H1 (cell line): ENCODE data around the gene ATP9B. TPM values are rescaled to one million over a fixed set of nuclear protein-coding genes. Genes with fewer than 3 reads are reported as not detected.

Source experiments
- CTCF ChIA-PET: fragments of 300-600 bp; sonication (Branson Sonifier 250); formaldehyde crosslinking; loops from one replicate; lab custom pipeline; 2021; ENCODE audit not compliant: partially characterized antibody; lab: Charles Lee
- POLR2A ChIA-PET: fragments of 300-600 bp; sonication (Branson Sonifier 250); formaldehyde crosslinking; loops from one replicate; lab custom pipeline; 2021; ENCODE audit warnings: inconsistent platforms; ENCODE audit not compliant: partially characterized antibody; lab: Charles Lee
- DNase-seq, 2 experiments: peaks; one replicate each; pipeline versions ENCODE4 v3.0.0 to v3.0.0-alpha.2; 2010 to 2022; ENCODE audit warnings: low spot score in 2 of 2, low read depth in 1 of 2, mixed read lengths in 1 of 2
- FAIRE-seq: peaks from 2 replicates; lab custom pipeline; 2011; peaks lifted over from hg19 to GRCh38; lab: Jason Lieb, UNC
- H2AFZ ChIP-seq: 2 replicates; pipeline ENCODE4 v1.8.1; 2012; ENCODE audit warnings: low read length, inconsistent platforms
- H2AK5ac ChIP-seq: 2 replicates; pipeline ENCODE4 v1.6.1; 2013; ENCODE audit warnings: low read depth, low read length
- H2BK120ac ChIP-seq: replicated peaks from 2 replicates; pipeline ENCODE3; 2013; ENCODE audit warnings: low read depth, low read length, inconsistent platforms
- H2BK12ac ChIP-seq: 2 replicates; pipeline ENCODE4 v1.6.1; 2013; ENCODE audit warnings: low read depth, low read length
- H2BK15ac ChIP-seq: 2 replicates; pipeline ENCODE4 v1.6.1; 2013; ENCODE audit warnings: low read length
- H2BK20ac ChIP-seq: 2 replicates; pipeline ENCODE4 v1.6.1; 2013; ENCODE audit warnings: low read length
- H2BK5ac ChIP-seq: 2 replicates; pipeline ENCODE4 v1.6.1; 2013; ENCODE audit warnings: low read depth, low read length
- H3K14ac ChIP-seq: 2 replicates; pipeline ENCODE4 v1.6.1; 2013; ENCODE audit warnings: inconsistent platforms; ENCODE audit not compliant: insufficient read length
- H3K18ac ChIP-seq: 2 replicates; pipeline ENCODE4 v1.6.1; 2013; ENCODE audit warnings: low read length; ENCODE audit errors: extremely low read depth
- H3K23ac ChIP-seq: 2 replicates; pipeline ENCODE4 v1.6.1; 2013; ENCODE audit warnings: inconsistent platforms; ENCODE audit not compliant: insufficient read length
- H3K23me2 ChIP-seq: 2 replicates; pipeline ENCODE4 v1.6.1; 2013; ENCODE audit warnings: low read depth, low read length
- H3K27ac ChIP-seq: 2 replicates; pipeline ENCODE4 v1.6.1; 2011; ENCODE audit warnings: low read depth, low read length, inconsistent platforms
- H3K27me3 ChIP-seq, 4 experiments: replicated peaks in 1 of 4; 1 replicate in 1 of 4; 2 replicates in 3 of 4; pipeline versions ENCODE4 v1.6.1 to v1.8.1; 2011 to 2013; ENCODE audit warnings: low read length in 3 of 4, mild to moderate bottlenecking in 3 of 4, inconsistent platforms in 2 of 4, mixed read lengths in 2 of 4, moderate library complexity in 1 of 4; ENCODE audit not compliant: control insufficient read depth in 3 of 4, insufficient read depth in 3 of 4; ENCODE audit errors: extremely low read depth in 1 of 4
- H3K36me3 ChIP-seq, 4 experiments: 2 replicates each; pipeline versions ENCODE4 v1.6.1 to v1.8.1; 2011 to 2013; ENCODE audit warnings: mild to moderate bottlenecking in 4 of 4, low read length in 3 of 4, moderate library complexity in 2 of 4, control low read depth in 1 of 4, inconsistent platforms in 1 of 4; ENCODE audit not compliant: insufficient read depth in 4 of 4, control insufficient read depth in 2 of 4
- H3K4ac ChIP-seq: replicated peaks from 2 replicates; pipeline ENCODE3; 2013; ENCODE audit warnings: low read length, low read depth, mixed read lengths, inconsistent platforms; ENCODE audit not compliant: insufficient read length
- H3K4me1 ChIP-seq, 4 experiments: replicated peaks in 1 of 4; 1 replicate in 1 of 4; 2 replicates in 3 of 4; pipeline versions ENCODE4 v1.6.1 to v1.8.1; 2011 to 2013; ENCODE audit warnings: low read length in 3 of 4, inconsistent platforms in 2 of 4, mixed read lengths in 1 of 4; ENCODE audit not compliant: insufficient read depth in 4 of 4, control insufficient read depth in 3 of 4
- H3K4me2 ChIP-seq, 2 experiments: 2 replicates each; pipeline versions ENCODE4 v1.6.1 to v1.8.1; 2011 to 2013; ENCODE audit warnings: low read depth in 2 of 2, low read length in 2 of 2, control low read depth in 1 of 2, inconsistent platforms in 1 of 2, mild to moderate bottlenecking in 1 of 2; ENCODE audit not compliant: insufficient read depth in 1 of 2
- H3K4me3 ChIP-seq, 4 experiments: fragments of 200-600, 300-600 bp in 1 of 4; sonication (generic), shearing (Covaris generic), sonication (Bioruptor Twin) in 1 of 4; 2 replicates each; pipeline versions ENCODE4 v1.5.1 to v1.8.1; 2011 to 2016; ENCODE audit warnings: low read length in 4 of 4, low read depth in 3 of 4, control low read depth in 2 of 4, inconsistent platforms in 2 of 4, mild to moderate bottlenecking in 2 of 4, mixed read lengths in 1 of 4, moderate library complexity in 1 of 4; ENCODE audit not compliant: insufficient read depth in 2 of 4; ENCODE audit errors: extremely low read depth in 1 of 4
- H3K56ac ChIP-seq: replicated peaks from 2 replicates; pipeline ENCODE3; 2013; ENCODE audit warnings: low read depth, mild to moderate bottlenecking, mixed read lengths, low read length, inconsistent platforms; ENCODE audit not compliant: insufficient read length
- H3K79me1 ChIP-seq: 2 replicates; pipeline ENCODE4 v1.6.1; 2013; ENCODE audit warnings: low read depth, low read length, control low read depth
- H3K79me2 ChIP-seq, 2 experiments: 2 replicates each; pipeline versions ENCODE4 v1.6.1 to v1.8.1; 2012 to 2013; ENCODE audit warnings: low read length in 2 of 2, mild to moderate bottlenecking in 2 of 2, inconsistent platforms in 1 of 2; ENCODE audit not compliant: insufficient read depth in 2 of 2, control insufficient read depth in 1 of 2
- H3K9ac ChIP-seq, 4 experiments: replicated peaks in 1 of 4; 1 replicate in 1 of 4; 2 replicates in 3 of 4; pipeline versions ENCODE4 v1.6.1 to v1.8.1; 2011 to 2013; ENCODE audit warnings: low read depth in 3 of 4, low read length in 3 of 4, control low read depth in 2 of 4, mild to moderate bottlenecking in 2 of 4, moderate library complexity in 2 of 4, inconsistent platforms in 1 of 4; ENCODE audit errors: extremely low read depth in 1 of 4
- H3K9me3 ChIP-seq, 2 experiments: 2 replicates each; pipeline versions ENCODE4 v1.6.1 to v1.8.1; 2012 to 2013; ENCODE audit warnings: mild to moderate bottlenecking in 2 of 2, moderate library complexity in 2 of 2, control low read depth in 1 of 2, inconsistent platforms in 1 of 2, low read depth in 1 of 2, low read length in 1 of 2, mixed read lengths in 1 of 2; ENCODE audit not compliant: insufficient read depth in 2 of 2
- H4K20me1 ChIP-seq, 2 experiments: replicated peaks in 1 of 2; 2 replicates each; pipeline versions ENCODE3 to v1.8.1; 2011 to 2013; ENCODE audit warnings: inconsistent platforms in 2 of 2, low read length in 2 of 2, mild to moderate bottlenecking in 1 of 2; ENCODE audit not compliant: insufficient read depth in 2 of 2, control insufficient read depth in 1 of 2
- H4K5ac ChIP-seq: 2 replicates; pipeline ENCODE4 v1.6.1; 2013; ENCODE audit warnings: low read length, low read depth, mixed read lengths, inconsistent platforms; ENCODE audit not compliant: insufficient read length
- H4K8ac ChIP-seq: 2 replicates; pipeline ENCODE4 v1.8.0; 2013; ENCODE audit warnings: mild to moderate bottlenecking, moderate library complexity, low read length, inconsistent platforms; ENCODE audit not compliant: insufficient read depth; ENCODE audit errors: extremely low read depth
- H4K91ac ChIP-seq: replicated peaks from 2 replicates; pipeline ENCODE3; 2013; ENCODE audit warnings: low read length, mixed read lengths, inconsistent platforms; ENCODE audit not compliant: insufficient read length
- CEBPB ChIP-seq: IDR thresholded peaks from 2 replicates; pipeline ENCODE4 v1.6.1; 2012; ENCODE audit warnings: low read depth, low read length
- EGR1 ChIP-seq: IDR thresholded peaks from 2 replicates; pipeline ENCODE4 v1.6.1; 2011; ENCODE audit warnings: low read depth, low read length, borderline replicate concordance
- EP300 ChIP-seq, 2 experiments: IDR thresholded peaks; 1 replicate in 1 of 2; 2 replicates in 1 of 2; pipeline ENCODE4 v1.6.1; 2011 to 2012; ENCODE audit warnings: low read depth in 2 of 2, low read length in 2 of 2, mild to moderate bottlenecking in 2 of 2, borderline replicate concordance in 1 of 2, inconsistent platforms in 1 of 2, moderate library complexity in 1 of 2
- GTF2F1 ChIP-seq: IDR thresholded peaks from 2 replicates; pipeline ENCODE4 v1.6.1; 2012; ENCODE audit warnings: low read depth, low read length, improper control_type of control experiment, borderline replicate concordance
- JUND ChIP-seq: IDR thresholded peaks from 2 replicates; pipeline ENCODE4 v1.6.1; 2011; ENCODE audit warnings: mild to moderate bottlenecking, improper control_type of control experiment, low read length
- POLR2A ChIP-seq, 2 experiments: IDR thresholded peaks; 1 replicate in 1 of 2; 2 replicates in 1 of 2; pipeline ENCODE4 v1.6.1; 2011; ENCODE audit warnings: low read depth in 2 of 2, low read length in 2 of 2, mild to moderate bottlenecking in 2 of 2; ENCODE audit errors: control extremely low read depth in 1 of 2
- RBBP5 ChIP-seq: IDR thresholded peaks from 2 replicates; pipeline ENCODE4 v1.7.1; 2012; ENCODE audit warnings: low read depth, mild to moderate bottlenecking, inconsistent platforms, low read length, moderate library complexity, borderline replicate concordance
- RFX5 ChIP-seq: IDR thresholded peaks from 2 replicates; pipeline ENCODE4 v1.6.1; 2011; ENCODE audit warnings: low read depth, low read length, improper control_type of control experiment, borderline replicate concordance
- RXRA ChIP-seq: IDR thresholded peaks from 2 replicates; pipeline ENCODE4 v1.6.1; 2011; ENCODE audit warnings: low read depth, mild to moderate bottlenecking, low read length, moderate library complexity; ENCODE audit not compliant: insufficient read depth
- WGBS, 2 experiments: shearing (Covaris generic) in 1 of 2; methylation state at CpG; one replicate each; pipeline versions ENCODE4 v1.1.6 to v1.1.7; 2013 to 2015; ENCODE audit warnings: low lambda C conversion rate in 2 of 2, mixed read lengths in 2 of 2, inconsistent platforms in 1 of 2, low coverage in 1 of 2, missing lambda C conversion rate in 1 of 2; ENCODE audit not compliant: insufficient replicate concordance in 2 of 2, insufficient coverage in 1 of 2, insufficient read length in 1 of 2; ENCODE audit errors: extremely low coverage in 1 of 2, missing lambda C conversion rate in 1 of 2; 5-methylcytosine and 5-hydroxymethylcytosine counted together
- polyA plus RNA-seq, 7 experiments: library from polyadenylated mRNA; depleted of rRNA in 3 of 7; stranded (reverse) in 5 of 7; unstranded in 2 of 7; fragments of >200 nt in 5 of 7; fragments of 200-250 nt in 2 of 7; gene quantifications; 1 replicate in 5 of 7; 2 replicates in 1 of 7; 4 replicates in 1 of 7; pipeline versions ENCODE4 v1.2.1 to v1.2.3, GENCODE V29; 2011 to 2013; ENCODE audit warnings: missing spikeins in 2 of 7, mixed read lengths in 2 of 7
- total RNA-seq: library from RNA; stranded (reverse); fragmentation: NEBNext Ultra II Directional; extraction: Animal tissue kit (Norgen Biotek cat#: 25700); gene quantifications from 2 replicates; pipeline ENCODE4 v1.2.1, GENCODE V29; 2021

The ATP9B gene
- total and polyA plus RNA-seq, 2 of the 8 experiments (the other 6 are each of a cell fraction or from before 2014, with no cell fraction given), result 15.1 to 21.7 TPM

DNA sequence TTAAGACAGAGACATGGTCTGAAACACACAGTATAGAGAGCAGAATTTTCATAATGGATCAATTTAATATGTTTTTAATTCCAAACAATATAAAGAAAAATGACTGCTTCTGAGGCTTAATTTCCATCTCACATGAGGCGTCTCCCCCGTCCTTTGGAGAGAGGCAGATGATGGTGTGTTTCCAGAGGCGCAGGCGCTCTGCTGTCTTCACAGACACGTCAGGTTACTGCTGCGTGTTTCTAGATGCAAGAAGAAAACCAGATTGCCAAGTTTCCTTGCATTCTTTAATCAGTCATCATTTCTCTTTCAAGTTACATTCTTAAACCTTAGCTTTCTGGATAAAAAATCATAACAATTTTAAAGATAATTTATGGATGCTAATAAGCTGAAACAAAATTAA is 160.2 kb downstream of the ATP9B start:
- Histone ChIP-seq H2AK5ac (no peak overlapping the region), H2BK15ac (no peak overlapping the region), H3K9me3 (no peaks in the 10 kb centered on the region; a peak in 1 of 4 replicates), H3K56ac (no peak overlapping the region), H3K9ac (no peak overlapping the region), H3K27me3 (no peaks in the 10 kb centered on the region), H3K36me3 (no peaks in the 10 kb centered on the region), H2BK5ac (no peak overlapping the region), H3K23me2 (no peaks in the 10 kb centered on the region; the same call in 1 of the 2 replicates)
- DNase-seq (no peak), FAIRE-seq (no peak)
- TF ChIP-seq RXRA (no peak), JUND (no peak), RBBP5 (no peak), POLR2A (IDR thresholded peaks at IDR 0.05; ENCODE audit: control extremely low read depth in 1 of 2, low read depth in 2 of 2, low read length in 2 of 2) (no peak), GTF2F1 (no peak), EP300 (IDR thresholded peaks at IDR 0.05; ENCODE audit: borderline replicate concordance in 1 of 2, low read depth in 2 of 2, low read length in 2 of 2) (no peak), CEBPB (no peak), EGR1 (no peak), RFX5 (no peak)
- TF ChIP-seq, all 59 proteins: peak for 0
- Histone ChIP-seq H3K79me2 (no peaks in the 10 kb centered on the region), H4K5ac (no peak overlapping the region), H3K23ac (no peak overlapping the region), H3K4me2 (no peak overlapping the region), H3K4me3 (no peak overlapping the region), H2BK120ac (no peak overlapping the region), H4K91ac (no peak overlapping the region), H3K79me1 (peaks cover 2% of the 10 kb centered on the region; the same call in 1 of the 2 replicates), H3K14ac (no peak overlapping the region), H2BK12ac (no peak overlapping the region), H4K8ac (no peak overlapping the region), H3K4me1 (no peaks in the 10 kb centered on the region), H2AFZ (no peak overlapping the region), H4K20me1 (peaks cover 0 to 2% of the 10 kb centered on the region in 2 experiments), H2BK20ac (no peak overlapping the region), H3K18ac (no peak overlapping the region), H3K4ac (no peak overlapping the region), H3K27ac (no peak overlapping the region)
- 92% methylated on average over 6 of the region's 6 CpGs; no CpG with 5 or more reads in 1 of the 2 experiments for WGBS, 2 experiments
- CTCF ChIA-PET, result interaction anchor here (0.6 kb wide), 1 partner anchor 248 kb away, joined by 3 read pairs; no protein-coding TSS in a partner anchor
- POLR2A ChIA-PET, result no interaction called here
